HEK293 (cell line): Measurements from ENCODE around the gene DSG2.

Experiments
- KLF10 ChIP-seq: fragments of 450-650 bp; IDR thresholded peaks from 2 replicates; pipeline ENCODE4 v1.5.1; 2018; ENCODE audit warnings: missing biosample characterization, mild to moderate bottlenecking, missing genetic modification characterization
- MYNN ChIP-seq: fragments of 450-650 bp; formaldehyde crosslinking; IDR thresholded peaks from 2 replicates; pipeline ENCODE4 v1.5.1; 2016; ENCODE audit warnings: missing biosample characterization, missing genetic modification characterization, borderline replicate concordance
- SETDB1 ChIP-seq: IDR thresholded peaks from one replicate; pipeline ENCODE4 v1.6.1; 2017; ENCODE audit warnings: mild to moderate bottlenecking, low read length, moderate library complexity, mixed read lengths; ENCODE audit not compliant: insufficient read length
- ZNF114 ChIP-seq: fragments of 450-650 bp; formaldehyde crosslinking; IDR thresholded peaks from 2 replicates; pipeline ENCODE4 v1.5.0; 2017; ENCODE audit warnings: missing biosample characterization, missing genetic modification characterization
- ZNF274 ChIP-seq, 2 experiments: fragments of 200-500 bp in 1 of 2; fragments of 450-650 bp in 1 of 2; sonication (Bioruptor generic) in 1 of 2; formaldehyde crosslinking in 1 of 2; IDR thresholded peaks; 2 replicates each; pipeline versions ENCODE4 v1.5.1 to v1.6.1; 2014 to 2016; ENCODE audit warnings: borderline replicate concordance in 1 of 2, inconsistent platforms in 1 of 2, low read length in 1 of 2, missing biosample characterization in 1 of 2, missing genetic modification characterization in 1 of 2
- ZNF639 ChIP-seq: fragments of 450-650 bp; formaldehyde crosslinking; IDR thresholded peaks from 2 replicates; pipeline ENCODE4 v1.5.1; 2016; ENCODE audit warnings: missing biosample characterization, missing genetic modification characterization
- ZNF707 ChIP-seq: fragments of 450-650 bp; formaldehyde crosslinking; IDR thresholded peaks from 2 replicates; pipeline ENCODE4 v1.5.1; 2016; ENCODE audit warnings: missing biosample characterization, missing genetic modification characterization
- TF ChIP-seq, protein P1 (sequence below): fragments of 450-650 bp; formaldehyde crosslinking; IDR thresholded peaks from 2 replicates; pipeline ENCODE4 v1.5.1; 2016; ENCODE audit warnings: missing biosample characterization, missing genetic modification characterization
- TF ChIP-seq, protein P2 (sequence below): fragments of 450-650 bp; IDR thresholded peaks from 2 replicates; pipeline ENCODE4 v1.5.1; 2018; ENCODE audit warnings: missing biosample characterization, mild to moderate bottlenecking, missing genetic modification characterization
- TF ChIP-seq, protein P3 (sequence below): fragments of 450-650 bp; formaldehyde crosslinking; IDR thresholded peaks from 2 replicates; pipeline ENCODE4 v1.5.1; 2016; ENCODE audit warnings: missing biosample characterization, missing genetic modification characterization
- TF ChIP-seq, protein P4 (sequence below): IDR thresholded peaks from 2 replicates; pipeline ENCODE4 v1.6.1; 2011; ENCODE audit warnings: mild to moderate bottlenecking, low read depth, low read length, borderline replicate concordance
- TF ChIP-seq, protein P5 (sequence below): fragments of 450-650 bp; formaldehyde crosslinking; IDR thresholded peaks from 2 replicates; pipeline ENCODE4 v1.5.1; 2016; ENCODE audit warnings: missing biosample characterization, missing genetic modification characterization

GRCh38 chr18:31489311-31489710 lies 8.7 kb upstream of the DSG2 start:
- TF ChIP-seq, protein P1, sequence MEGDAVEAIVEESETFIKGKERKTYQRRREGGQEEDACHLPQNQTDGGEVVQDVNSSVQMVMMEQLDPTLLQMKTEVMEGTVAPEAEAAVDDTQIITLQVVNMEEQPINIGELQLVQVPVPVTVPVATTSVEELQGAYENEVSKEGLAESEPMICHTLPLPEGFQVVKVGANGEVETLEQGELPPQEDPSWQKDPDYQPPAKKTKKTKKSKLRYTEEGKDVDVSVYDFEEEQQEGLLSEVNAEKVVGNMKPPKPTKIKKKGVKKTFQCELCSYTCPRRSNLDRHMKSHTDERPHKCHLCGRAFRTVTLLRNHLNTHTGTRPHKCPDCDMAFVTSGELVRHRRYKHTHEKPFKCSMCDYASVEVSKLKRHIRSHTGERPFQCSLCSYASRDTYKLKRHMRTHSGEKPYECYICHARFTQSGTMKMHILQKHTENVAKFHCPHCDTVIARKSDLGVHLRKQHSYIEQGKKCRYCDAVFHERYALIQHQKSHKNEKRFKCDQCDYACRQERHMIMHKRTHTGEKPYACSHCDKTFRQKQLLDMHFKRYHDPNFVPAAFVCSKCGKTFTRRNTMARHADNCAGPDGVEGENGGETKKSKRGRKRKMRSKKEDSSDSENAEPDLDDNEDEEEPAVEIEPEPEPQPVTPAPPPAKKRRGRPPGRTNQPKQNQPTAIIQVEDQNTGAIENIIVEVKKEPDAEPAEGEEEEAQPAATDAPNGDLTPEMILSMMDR, result no peak
- TF ChIP-seq, protein P2, sequence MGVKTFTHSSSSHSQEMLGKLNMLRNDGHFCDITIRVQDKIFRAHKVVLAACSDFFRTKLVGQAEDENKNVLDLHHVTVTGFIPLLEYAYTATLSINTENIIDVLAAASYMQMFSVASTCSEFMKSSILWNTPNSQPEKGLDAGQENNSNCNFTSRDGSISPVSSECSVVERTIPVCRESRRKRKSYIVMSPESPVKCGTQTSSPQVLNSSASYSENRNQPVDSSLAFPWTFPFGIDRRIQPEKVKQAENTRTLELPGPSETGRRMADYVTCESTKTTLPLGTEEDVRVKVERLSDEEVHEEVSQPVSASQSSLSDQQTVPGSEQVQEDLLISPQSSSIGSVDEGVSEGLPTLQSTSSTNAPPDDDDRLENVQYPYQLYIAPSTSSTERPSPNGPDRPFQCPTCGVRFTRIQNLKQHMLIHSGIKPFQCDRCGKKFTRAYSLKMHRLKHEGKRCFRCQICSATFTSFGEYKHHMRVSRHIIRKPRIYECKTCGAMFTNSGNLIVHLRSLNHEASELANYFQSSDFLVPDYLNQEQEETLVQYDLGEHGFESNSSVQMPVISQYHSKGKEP, result no peak
- TF ChIP-seq MYNN (tag by site-specific recombination) (no peak), ZNF274 (IDR thresholded peaks at IDR 0.05; ENCODE audit: low read length) (no peak), ZNF274 (tag by site-specific recombination; IDR thresholded peaks at IDR 0.05; ENCODE audit: borderline replicate concordance) (no peak), ZNF639 (tag by site-specific recombination) (no peak), SETDB1 (no peak), ZNF114 (tag by site-specific recombination) (no peak), ZNF707 (tag by site-specific recombination) (no peak), KLF10 (tag by site-specific recombination) (no peak)
- TF ChIP-seq, protein P3, sequence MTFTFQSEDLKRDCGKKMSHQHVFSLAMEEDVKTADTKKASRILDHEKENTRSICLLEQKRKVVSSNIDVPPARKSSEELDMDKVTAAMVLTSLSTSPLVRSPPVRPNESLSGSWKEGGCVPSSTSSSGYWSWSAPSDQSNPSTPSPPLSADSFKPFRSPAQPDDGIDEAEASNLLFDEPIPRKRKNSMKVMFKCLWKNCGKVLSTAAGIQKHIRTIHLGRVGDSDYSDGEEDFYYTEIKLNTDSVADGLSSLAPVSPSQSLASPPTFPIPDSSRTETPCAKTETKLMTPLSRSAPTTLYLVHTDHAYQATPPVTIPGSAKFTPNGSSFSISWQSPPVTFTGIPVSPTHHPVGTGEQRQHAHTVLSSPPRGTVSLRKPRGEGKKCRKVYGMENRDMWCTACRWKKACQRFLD (tag by site-specific recombination), result no peak
- TF ChIP-seq, protein P4, sequence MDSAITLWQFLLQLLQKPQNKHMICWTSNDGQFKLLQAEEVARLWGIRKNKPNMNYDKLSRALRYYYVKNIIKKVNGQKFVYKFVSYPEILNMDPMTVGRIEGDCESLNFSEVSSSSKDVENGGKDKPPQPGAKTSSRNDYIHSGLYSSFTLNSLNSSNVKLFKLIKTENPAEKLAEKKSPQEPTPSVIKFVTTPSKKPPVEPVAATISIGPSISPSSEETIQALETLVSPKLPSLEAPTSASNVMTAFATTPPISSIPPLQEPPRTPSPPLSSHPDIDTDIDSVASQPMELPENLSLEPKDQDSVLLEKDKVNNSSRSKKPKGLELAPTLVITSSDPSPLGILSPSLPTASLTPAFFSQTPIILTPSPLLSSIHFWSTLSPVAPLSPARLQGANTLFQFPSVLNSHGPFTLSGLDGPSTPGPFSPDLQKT, result no peak
- TF ChIP-seq, protein P5, sequence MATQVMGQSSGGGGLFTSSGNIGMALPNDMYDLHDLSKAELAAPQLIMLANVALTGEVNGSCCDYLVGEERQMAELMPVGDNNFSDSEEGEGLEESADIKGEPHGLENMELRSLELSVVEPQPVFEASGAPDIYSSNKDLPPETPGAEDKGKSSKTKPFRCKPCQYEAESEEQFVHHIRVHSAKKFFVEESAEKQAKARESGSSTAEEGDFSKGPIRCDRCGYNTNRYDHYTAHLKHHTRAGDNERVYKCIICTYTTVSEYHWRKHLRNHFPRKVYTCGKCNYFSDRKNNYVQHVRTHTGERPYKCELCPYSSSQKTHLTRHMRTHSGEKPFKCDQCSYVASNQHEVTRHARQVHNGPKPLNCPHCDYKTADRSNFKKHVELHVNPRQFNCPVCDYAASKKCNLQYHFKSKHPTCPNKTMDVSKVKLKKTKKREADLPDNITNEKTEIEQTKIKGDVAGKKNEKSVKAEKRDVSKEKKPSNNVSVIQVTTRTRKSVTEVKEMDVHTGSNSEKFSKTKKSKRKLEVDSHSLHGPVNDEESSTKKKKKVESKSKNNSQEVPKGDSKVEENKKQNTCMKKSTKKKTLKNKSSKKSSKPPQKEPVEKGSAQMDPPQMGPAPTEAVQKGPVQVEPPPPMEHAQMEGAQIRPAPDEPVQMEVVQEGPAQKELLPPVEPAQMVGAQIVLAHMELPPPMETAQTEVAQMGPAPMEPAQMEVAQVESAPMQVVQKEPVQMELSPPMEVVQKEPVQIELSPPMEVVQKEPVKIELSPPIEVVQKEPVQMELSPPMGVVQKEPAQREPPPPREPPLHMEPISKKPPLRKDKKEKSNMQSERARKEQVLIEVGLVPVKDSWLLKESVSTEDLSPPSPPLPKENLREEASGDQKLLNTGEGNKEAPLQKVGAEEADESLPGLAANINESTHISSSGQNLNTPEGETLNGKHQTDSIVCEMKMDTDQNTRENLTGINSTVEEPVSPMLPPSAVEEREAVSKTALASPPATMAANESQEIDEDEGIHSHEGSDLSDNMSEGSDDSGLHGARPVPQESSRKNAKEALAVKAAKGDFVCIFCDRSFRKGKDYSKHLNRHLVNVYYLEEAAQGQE, result no peak
